GM19397 (cell line): ENCODE measurements around the gene SEL1L.
"Not testable (repeated sequence)": the region's sequence is repeated elsewhere in the genome, so short reads cannot be mapped to it uniquely, and the experiment has no call there.

Source experiments
- ATAC-seq: cut with Tn5 transposase; IDR thresholded peaks from one replicate; pipeline ENCODE4 v1.9.1; 2021; ENCODE audit warnings: mild to moderate bottlenecking, moderate library complexity; ENCODE audit not compliant: unreplicated experiment

SEL1L gene

DNA sequence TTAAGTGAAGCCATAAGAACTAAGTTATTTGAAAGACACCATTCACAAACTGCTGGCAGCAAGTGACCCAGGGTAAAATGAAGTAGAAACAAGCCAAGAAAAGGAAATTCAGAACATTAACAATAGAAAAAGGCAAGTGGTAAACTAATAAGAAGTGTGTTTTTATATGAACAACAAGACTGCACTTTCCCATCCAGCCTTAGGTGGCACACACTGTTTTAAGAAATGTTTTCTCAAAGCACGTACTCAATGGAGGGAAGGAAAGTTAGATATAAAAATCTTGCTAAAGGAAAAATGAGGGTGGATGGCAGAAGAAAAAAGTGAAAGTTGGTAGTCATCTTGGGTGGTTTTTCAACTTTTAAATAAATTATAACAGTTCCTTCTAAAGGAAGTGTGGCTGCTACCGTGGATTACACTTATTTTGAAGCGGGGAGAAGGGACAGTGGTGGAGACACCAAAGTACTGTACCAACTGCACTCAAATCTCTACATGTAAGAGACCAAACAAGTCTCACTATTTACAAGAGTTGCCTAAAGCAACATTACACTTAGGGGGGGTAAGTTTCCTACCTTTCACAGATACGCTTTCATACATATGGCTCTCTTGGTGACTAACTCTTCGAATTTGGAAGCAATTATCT is 58.8 kb downstream of the SEL1L start:
- ATAC-seq = no peak

- peak; percentile 50 for ATAC-seq
These were observed 59.5 kb downstream of the SEL1L start for GRCh38 chr14:81474148-81474492.

DNA sequence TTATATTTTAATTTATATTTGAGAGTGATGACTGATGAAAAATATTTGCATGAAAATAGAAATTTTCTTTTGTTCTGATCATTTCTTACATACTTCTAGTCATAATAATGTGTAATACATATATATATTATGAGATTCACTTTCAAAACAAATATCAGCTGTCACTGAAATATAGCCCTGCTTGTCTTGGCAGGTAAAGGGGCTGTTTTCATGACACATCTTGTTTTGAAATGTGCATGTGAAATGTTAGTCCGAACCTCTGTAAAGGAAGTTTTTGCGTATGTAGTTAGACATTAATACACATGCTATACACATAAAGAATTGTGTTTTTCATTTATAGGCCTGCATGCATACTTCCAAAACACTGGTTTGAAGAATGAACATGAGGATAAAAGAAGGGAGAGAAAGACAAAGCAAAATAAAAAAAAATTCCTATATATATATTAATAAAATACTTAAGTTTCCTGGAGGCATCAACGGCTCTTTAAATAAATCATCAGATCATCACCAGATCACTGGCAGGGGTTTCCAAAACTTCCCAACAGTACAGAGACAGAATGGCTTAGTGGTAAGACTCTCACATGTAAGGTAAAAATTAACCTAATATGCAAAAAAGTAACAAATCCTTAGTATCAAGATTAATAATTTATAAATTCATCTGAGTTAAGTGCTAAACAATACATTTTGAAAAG is 60.1 kb downstream of the SEL1L start:
- ATAC-seq = peak; percentile 31

GRCh38 chr14:81472096-81472800 is 61.4 kb downstream of the SEL1L start:
- no peak for ATAC-seq

DNA sequence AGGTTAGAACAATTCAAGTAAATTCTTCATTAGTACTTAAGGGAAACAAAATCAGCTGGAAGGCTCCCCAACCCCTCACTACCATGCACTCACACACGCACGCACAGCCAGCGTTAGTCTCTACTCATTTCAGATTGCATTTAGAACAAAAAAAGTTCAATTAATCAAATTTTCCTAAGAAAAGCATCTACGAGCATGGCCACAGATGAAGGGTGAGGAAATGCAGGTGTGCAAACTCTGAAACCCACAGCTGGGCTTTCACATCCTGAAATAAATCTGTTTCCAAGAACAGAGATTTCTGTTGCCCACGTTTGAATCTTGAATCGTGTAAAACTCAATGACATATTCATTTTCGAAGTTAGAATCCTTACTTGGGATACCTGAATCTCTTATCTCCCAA is 62.6 kb downstream of the SEL1L start:
- peak; percentile 10 for ATAC-seq

DNA sequence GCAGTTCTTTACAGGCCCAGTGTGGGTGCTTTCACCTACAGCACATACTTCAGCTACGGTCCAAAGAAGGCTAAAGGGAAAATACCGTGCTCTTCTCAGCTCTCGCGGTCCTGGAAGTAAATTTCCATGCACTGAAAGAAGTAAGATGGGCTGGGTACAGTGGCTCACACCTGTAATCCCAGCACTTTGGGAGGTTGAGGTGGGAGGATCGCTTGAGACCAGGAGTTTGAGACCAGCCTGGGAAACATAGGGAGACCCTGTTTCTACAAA is 63.2 kb downstream of the SEL1L start:
- peak; percentile 33 for ATAC-seq

GRCh38 chr14:81466854-81467253 is 66.8 kb downstream of the SEL1L start:
- ATAC-seq = no peak

- no peak for ATAC-seq
These were observed 68.0 kb downstream of the SEL1L start for GRCh38 chr14:81465507-81466228.

- ATAC-seq = not testable (repeated sequence)
These were observed 68.7 kb downstream of the SEL1L start for GRCh38 chr14:81465003-81465392.

- no peak for ATAC-seq
These were observed 69.2 kb downstream of the SEL1L start for GRCh38 chr14:81464253-81465002.

GRCh38 chr14:81462356-81462755 is 71.3 kb downstream of the SEL1L start:
- not testable (repeated sequence) for ATAC-seq

- no peak for ATAC-seq
These were observed 73.7 kb downstream of the SEL1L start for GRCh38 chr14:81459912-81460311.

GRCh38 chr14:81458352-81458751 is 75.3 kb downstream of the SEL1L start:
- no peak for ATAC-seq

DNA sequence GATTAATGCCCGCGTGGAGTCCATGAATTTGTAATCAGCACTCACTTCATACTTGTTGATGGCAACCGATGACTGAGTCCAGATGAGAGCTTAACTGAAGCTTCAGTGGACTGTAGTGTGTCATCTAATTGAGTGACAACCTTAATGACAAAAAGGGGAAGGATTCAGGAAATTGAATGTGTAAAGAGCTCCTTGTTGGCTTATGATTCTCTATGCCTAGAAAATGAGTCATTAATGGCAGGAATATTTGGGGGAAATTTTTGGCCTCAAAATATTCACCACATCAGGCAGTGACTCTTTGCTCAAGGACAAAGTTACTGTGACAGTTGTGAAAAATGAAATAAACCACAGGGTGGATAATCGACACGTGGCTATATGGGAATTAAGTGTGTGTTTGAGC is 78.3 kb downstream of the SEL1L start:
- ATAC-seq = peak; percentile 22

- ATAC-seq = peak; percentile 83
These were observed 79.0 kb downstream of the SEL1L start for GRCh38 chr14:81454572-81455218.

DNA sequence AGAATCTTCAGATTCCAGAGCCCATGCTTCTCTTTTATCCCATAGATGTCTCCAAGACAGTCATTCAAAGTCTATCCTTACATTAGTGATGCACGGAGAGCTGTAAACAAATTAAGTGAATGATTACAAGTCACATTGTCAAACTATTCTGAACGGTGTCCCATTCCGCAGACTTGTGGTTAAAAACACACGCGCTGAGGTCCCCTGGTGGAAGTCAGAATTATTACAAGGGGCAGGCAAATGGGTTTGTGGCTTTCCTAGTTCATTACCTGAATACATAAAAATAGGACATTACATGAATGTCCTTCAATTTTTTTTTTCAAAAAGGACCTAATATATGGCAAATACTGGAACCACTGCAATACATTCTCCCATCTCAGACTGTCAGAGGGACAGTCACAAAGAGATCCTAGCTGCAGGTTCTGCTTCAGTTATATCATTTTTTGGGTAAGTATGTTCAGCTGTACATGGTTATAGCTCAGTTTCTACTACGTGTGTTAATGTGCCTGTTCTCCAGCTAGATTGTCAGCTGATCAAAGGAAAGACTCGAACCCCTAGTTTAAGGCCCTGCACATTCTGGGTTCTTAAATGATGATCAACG is 80.4 kb downstream of the SEL1L start:
- peak; percentile 63 for ATAC-seq

- no peak for ATAC-seq
These were observed 81.1 kb downstream of the SEL1L start for GRCh38 chr14:81452341-81453133.

GRCh38 chr14:81450976-81451375 is 82.7 kb downstream of the SEL1L start:
- ATAC-seq = no peak

DNA sequence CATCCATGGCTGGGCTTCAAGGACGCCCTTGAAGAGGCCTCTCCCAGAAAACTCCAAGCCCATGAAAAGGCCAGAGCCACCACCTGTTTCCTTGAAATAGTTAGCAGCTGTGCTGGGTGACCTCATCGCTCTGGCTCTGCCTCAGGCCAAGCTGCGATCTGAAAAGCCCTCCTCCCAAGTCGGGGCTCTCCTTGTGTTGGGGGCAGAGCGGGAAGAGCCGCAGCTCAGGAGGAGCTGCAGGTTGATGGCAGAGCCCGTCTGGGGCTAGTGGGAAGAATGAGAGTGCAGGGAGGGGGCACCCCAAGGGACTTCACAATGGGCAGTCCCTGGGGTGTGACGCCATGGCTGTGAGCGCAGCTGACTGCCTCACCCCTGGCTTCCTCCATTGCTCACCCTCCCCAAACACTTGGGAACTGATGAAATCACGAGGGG is 83.5 kb downstream of the SEL1L start:
- ATAC-seq = no peak
